D721Med (cell line): ENCODE results near the gene EGF.

ENCODE experiments used
- DNase-seq: peaks from one replicate; pipeline ENCODE4 v3.0.0; 2011; ENCODE audit warnings: low spot score; ENCODE audit not compliant: insufficient read length
- FAIRE-seq: peaks from 2 replicates; lab custom pipeline; 2011; peaks lifted over from hg19 to GRCh38; lab: Jason Lieb, UNC
- CTCF ChIP-seq: IDR thresholded peaks from 2 replicates; pipeline ENCODE4 v1.5.1; 2012; ENCODE audit warnings: mild to moderate bottlenecking, control low read depth; ENCODE audit not compliant: insufficient read depth; ENCODE audit errors: missing control alignments

The EGF gene

GRCh38 chr4:110014233-110014632 is 101.5 kb downstream of the EGF start:
- no peak for TF ChIP-seq CTCF
- DNase-seq (no peak), FAIRE-seq (no peak)

- no peak for TF ChIP-seq CTCF
- no peak for DNase-seq
- no peak for FAIRE-seq
Observed at GRCh38 chr4:110019153-110019552, 106.5 kb downstream of the EGF start.

- FAIRE-seq, result no peak
- no peak for TF ChIP-seq CTCF
- no peak for DNase-seq
Observed at GRCh38 chr4:110020139-110020538, 107.5 kb downstream of the EGF start.

GRCh38 chr4:110020646-110021443 is 108.2 kb downstream of the EGF start:
- DNase-seq (no peak), FAIRE-seq (no peak)
- no peak for TF ChIP-seq CTCF

- no peak for TF ChIP-seq CTCF
- DNase-seq (no peak), FAIRE-seq (no peak)
Observed at GRCh38 chr4:110022457-110022856, 109.8 kb downstream of the EGF start.

GRCh38 chr4:110025056-110025455 is 112.4 kb downstream of the EGF start:
- no peak for TF ChIP-seq CTCF
- DNase-seq (no peak), FAIRE-seq (no peak)

- no peak for DNase-seq
- TF ChIP-seq CTCF, result no peak
- FAIRE-seq, result no peak
Observed at GRCh38 chr4:110025718-110026117, 113.0 kb downstream of the EGF start.
